Epidermal melanocyte (primary cell): ENCODE data around the gene TMPRSS9.
"Not testable (repeated sequence)": the region's sequence is repeated elsewhere in the genome, so short reads cannot be mapped to it uniquely, and the experiment has no call there.

Source experiments
- DNase-seq: peaks from one replicate; pipeline ENCODE4 v3.0.0; 2011; ENCODE audit warnings: low spot score; ENCODE audit not compliant: insufficient read length

Gene TMPRSS9

DNA sequence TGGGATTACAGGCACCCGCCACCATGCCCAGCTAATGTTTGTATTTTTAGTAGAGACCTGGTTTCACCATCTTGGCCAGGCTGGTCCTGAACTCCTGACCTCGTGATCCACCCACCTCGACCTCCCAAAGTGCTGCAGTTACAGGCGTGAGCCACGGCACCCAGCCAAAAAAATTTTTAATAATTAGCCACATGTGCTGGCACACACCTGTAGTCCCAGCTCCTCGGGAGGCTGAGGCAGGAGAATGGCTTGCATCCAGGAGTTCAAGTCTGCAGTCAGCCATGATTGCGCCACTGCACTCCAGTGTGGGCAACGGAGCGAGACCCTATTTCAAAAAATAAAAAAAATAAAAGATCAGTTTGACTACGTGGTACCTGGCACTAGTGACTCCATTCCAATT, 98.7 kb downstream of the TMPRSS9 start:
- DNase-seq, result not testable (repeated sequence)

DNA sequence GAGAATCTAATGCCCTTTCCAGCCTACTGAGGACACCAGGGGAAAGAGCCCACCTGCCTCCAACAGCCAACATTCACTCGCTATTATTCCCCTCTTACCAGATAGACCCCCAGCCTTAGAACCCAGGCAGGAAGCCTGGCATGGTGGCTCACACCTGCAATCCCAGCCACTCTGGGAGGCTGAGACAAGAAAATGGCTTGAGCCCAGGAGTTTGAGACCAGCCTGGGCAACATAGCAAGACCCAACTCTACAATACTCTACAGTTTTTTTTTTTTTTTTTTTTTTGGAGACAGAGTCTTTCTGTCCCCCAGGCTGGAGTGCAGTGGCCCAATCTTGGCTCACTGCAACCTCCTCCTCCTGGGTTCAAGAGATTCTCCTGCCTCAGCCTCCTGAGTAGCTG, 100.2 kb downstream of the TMPRSS9 start:
- no peak for DNase-seq

DNA sequence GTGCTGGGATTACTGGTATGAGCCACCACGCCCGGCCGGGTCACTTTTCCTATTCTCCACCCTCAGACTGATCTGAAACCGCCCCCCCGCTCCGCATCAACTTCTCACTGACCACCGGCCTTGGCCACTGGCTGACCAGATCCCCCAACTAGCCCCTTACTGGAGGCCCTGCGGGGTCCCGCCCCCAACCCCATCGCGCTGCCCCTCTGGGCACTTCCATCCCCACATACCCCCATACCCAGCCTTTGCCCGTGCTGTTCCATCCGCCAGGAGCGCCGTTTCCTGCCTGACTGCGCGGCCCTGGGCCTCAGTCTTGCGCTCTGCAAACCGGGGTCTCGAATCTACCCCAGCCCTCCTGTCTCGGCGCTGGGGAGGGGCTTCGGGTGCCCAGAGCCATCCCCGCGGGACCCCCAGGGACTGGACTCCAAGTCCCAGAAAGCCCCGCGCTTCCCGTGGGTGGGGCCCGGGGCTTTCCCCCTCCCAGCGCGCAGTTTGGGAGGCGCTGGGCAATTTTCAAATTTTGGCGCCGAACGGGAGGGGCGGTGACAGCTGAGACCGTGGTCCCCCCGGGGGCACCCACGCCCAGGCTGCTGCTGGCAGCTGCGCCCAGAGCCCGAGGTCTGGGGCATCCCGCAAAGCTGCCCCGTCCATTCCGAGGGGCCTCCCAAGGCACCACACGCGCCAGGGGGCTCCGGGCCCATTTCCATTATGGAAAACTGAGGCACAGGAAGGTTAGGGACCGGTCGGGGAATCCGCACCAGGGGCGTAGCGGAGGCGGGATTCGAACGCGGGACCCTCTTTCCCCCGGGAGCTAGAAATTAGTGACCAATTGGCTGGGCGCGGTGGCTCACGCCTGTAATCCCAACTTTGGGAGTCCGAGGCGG, 101.9 kb downstream of the TMPRSS9 start:
- peak; percentile 83 for DNase-seq

DNA sequence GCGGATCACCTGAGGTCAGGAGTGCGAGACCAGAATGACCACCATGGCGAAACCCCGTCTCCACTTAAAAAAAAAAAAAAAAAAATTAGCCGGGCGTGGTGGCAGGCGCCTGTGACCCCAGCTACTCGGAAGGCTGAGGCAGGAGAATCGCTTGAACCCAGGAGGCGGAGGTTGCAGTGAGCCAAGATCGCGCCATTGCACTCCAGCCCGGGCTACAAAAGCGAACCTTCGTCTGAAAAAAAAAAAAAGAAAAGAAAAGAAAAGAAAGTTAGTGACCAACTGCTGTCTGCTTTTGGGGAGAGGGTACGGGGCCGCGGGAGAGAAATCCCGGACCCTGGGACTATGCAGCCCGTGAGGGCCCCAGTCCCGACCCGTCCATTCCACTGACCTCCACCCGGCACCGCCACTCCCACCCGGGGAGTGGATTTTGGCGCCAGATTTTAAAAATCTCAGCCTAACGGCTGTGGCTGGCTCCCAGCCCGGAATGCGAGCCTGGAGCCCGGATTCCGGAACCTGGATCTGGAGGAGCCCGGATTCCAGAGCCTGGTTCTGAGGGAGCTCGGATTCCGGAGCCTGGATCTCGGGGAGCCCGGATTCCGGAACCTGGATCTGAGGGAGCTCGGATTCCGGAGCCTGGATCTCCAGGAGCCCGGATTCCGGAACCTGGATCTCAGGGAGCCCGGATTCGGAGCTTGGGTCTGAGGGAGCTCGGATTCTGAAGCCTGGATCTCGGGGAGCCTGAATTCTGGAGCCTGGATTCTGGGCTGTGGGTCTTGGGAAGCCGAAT, 102.8 kb downstream of the TMPRSS9 start:
- DNase-seq, result peak; percentile 86

DNA sequence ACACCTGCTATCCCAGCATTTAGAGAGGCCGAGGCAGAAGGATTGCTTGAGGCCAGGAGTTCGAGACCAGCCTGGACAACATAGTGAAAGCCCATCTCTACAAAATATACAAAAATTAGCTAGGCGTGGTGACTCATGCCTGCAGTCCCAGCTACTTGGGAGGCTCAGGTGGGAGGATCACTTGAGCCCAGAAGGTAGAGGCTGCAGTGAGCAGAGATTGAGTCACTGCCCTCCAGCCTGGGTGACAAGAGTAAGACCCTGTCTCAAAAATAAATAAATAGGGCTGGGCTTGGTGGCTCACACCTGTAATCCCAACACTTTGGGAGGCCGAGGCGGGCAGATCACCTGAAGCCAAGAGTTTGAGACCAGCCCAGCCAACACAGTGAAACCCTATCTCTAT, 103.6 kb downstream of the TMPRSS9 start:
- DNase-seq, result not testable (repeated sequence)

DNA sequence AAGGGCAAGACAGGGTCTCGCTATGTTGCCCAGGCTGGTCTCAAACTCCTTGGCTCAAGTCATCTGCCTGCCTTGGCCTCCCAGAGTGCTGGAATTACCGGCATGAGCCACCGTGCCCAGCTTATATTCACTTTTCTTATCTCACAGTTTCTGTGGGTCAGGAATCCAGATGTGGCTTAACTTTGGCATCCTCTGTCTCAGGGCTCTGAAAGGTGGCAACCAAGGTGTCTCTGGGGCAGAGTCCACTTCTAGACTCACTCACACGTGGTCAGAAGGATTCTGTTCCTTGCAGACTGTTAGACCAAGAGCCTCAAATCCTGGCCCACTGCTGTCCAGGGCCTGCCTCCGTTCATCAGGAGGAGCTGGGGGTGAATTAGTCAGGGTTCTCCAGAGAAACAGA, 104.3 kb downstream of the TMPRSS9 start:
- DNase-seq, result no peak

DNA sequence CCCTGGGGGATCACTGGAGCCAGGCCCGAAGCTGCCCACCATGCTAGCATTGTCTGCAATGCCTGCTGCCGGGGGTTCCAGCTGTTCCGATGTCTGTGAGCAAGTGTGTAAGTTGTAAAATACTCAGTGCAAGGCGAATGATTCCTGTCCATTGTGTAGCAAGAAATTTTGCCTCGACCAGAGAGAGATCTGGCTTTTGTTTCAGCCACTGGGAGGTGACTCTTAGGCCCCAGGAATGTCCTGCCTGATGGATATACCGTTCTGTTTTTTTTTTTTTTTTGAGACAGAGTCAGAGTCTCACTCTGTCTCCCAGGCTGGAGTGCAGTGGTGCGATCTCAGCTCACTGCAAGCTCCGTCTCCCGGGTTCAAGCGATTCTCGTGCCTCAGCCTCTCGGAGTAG, 108.5 kb downstream of the TMPRSS9 start:
- no peak for DNase-seq

DNA sequence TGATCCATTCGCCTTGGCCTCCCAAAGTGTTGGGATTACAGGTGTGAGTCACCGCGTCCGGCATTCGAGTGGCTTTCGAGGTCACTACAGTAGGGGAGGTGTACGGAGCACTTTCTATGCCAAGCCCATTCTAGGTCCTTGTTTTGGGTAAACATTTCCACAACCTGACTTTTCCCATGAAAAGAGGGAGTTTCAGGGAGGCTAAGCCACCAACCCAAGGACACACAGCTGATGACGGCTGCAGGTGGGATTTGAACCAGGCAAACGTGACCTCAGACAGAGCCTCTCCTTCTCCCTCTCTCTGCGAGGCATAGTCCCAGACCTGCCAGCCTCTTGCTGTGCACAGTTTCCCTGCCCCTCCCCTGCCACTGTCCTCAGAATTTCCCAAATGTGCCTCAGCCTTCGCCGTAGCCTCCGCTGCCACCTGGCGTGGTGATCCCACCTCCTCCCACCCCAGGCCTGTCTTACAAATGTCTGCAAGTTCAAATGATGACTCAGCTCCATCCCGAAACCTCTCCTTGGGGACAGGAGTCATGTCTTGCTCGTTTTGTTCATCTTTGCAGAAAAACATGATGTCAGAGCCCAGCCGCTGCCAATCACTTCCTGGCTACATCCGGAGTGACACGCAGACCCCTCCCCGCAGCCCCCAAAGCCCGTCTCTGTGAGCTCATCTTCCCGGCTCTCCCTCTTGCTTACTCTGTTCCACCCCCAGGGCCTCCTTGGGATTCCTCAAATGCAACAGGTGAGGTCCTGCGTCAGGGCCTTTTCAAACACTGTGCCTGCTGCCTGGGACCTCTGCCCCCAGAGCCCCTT, 109.2 kb downstream of the TMPRSS9 start:
- peak; percentile 13 for DNase-seq

DNA sequence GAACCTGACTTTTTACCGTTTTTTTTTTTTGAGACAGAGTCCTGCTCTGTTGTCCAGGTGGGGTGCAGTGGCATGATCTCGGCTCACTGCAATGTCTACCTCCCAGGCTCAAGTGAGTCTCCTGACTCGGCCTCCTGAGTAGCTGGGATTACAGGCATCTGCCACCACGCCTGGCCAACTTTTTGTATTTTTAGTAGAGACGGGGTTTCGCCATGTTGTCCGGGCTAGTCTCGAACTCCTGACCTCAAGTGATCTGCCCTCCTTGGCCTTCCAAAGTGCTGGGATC, 109.8 kb downstream of the TMPRSS9 start:
- not testable (repeated sequence) for DNase-seq

DNA sequence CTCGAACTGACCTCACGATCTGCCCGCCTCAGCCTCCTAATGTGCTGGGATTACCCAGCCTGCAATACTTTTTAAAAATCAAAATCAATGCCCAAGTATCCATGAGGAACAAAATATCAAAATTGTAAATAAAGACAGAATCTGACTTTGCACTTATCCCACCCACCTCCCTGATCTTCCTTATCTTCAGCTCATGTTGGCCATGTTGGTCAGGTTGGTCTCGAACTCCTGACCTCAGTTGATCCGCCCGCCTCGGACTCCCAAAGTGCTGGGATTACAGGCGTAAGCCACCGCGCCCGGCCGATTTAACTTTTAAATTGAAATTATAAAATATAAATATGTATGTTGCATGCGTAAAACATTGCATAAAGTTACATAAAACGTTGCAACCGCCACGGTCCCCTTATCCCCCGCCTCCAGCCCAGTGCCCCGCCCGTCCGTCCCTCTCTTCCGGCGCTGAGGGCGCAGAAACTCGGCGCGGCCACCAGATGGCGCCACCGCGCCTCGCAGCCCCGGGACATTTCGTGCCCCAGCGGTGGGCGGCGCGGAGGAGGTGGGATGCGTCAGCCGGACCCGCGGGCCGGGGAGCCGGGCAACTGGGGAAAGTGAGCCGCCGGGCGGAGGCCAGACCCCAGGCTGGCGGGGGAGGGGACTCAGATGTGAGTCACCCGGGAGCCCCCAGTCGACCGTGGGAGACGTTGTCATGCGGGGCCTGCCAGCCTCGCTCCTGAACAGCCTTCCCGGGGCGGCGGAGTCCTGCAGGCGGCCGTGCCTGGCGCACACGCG, 114.4 kb downstream of the TMPRSS9 start:
- peak; percentile 77 for DNase-seq

DNA sequence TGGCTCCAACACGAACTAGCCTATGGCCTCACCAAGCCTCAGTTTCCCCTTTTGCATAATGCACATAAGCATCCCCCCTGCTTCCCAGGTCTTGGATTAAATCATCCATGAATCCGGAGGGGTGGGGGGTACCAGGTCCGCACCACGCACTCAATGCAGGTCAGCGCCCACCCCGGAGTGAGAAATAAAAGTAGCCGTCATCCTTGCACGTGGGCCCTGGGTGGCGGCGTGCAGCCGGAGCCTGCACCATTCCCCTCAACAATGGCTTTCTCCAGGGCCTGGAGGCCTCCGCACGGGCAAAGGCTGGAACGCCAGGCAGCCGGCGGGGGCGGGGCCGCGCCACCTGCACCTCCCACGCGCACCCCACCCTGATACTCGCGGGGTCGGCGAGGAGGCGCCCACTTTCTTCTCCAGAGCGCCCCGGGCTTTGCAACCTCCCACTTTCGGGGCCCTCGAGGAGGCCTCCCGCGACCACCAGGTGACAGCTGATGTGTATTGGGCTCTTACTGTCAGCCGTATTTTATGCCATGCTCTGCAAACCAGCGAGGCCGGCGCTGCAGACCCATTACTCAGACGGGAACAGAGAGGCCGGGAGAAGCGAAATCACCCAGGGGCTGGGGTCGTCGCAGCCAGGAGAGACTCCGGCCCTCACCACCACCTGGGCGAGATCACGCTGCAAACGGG, 115.1 kb downstream of the TMPRSS9 start:
- peak; percentile 20 for DNase-seq
